Stimulated activated CD4-positive, alpha-beta T cell treated with anti-CD3 and anti-CD28 coated beads, Interleukin-4, amount 100 ng/mL, for 4 hours (primary cell): Measurements from ENCODE around the gene HIP1.
"Not testable (repeated sequence)": the region's sequence is repeated elsewhere in the genome, so short reads cannot be mapped to it uniquely, and the experiment has no call there.

Experiments used
- DNase-seq, 2 experiments: peaks; one replicate each; pipeline ENCODE4 v3.0.0-alpha.2; 2020

Gene HIP1

GRCh38 chr7:75608451-75609122 lies 130.2 kb downstream of the HIP1 start:
- DNase-seq, result no peak

GRCh38 chr7:75604408-75604807 lies 134.3 kb downstream of the HIP1 start:
- DNase-seq, result no peak

- not testable (repeated sequence) for DNase-seq
Observed at GRCh38 chr7:75602831-75603230, 135.9 kb downstream of the HIP1 start.

DNA sequence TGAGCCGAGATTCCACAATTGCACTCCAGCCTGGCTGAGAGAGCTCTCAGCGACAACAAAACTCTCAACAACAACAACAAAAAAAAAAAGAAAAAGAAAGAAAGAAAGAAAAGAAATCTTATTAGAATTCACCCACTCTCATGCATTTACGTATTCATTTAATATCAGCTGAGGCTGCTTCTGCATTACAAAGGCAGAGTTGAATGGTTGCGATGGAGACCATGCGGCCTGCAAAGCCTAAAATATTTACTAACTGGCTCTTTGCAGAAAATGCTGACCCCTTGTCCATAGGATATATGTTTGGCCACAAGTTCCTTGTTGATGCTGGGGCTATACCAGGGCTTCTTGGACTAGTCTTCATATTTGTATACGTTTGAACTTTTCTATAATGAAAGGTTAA lies 137.2 kb downstream of the HIP1 start:
- DNase-seq, result no peak

- not testable (repeated sequence) for DNase-seq
Observed at GRCh38 chr7:75600748-75601147, 138.0 kb downstream of the HIP1 start.

DNA sequence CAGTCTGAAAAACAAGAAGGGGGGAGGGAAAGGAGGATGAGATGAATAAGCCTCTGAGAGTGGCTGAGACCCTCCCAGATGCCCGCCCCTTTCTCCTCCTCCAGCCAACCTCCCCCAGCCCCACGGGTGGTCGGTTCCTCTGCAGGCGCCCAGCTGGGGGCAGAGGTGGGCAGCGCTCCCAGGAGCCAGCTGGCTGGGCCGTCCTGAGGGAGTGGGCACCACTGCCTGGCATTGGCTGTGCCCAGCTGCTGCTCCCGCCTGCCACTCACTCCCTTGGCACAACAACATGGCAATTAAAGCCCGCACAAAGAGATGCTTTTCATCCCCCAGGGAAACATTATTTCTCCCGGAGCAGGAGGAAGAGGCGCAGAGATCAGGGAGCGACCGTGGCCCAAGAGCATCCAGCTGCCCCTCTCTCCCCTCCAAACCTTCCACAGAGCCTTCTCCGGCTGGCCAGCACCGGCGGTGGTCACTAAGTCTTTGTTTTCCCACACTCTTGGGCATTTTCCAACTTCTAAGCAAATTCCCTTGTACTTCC lies 139.4 kb downstream of the HIP1 start:
- no peak for DNase-seq

- DNase-seq, result no peak
Observed at GRCh38 chr7:75596727-75597614, 141.8 kb downstream of the HIP1 start.

DNA sequence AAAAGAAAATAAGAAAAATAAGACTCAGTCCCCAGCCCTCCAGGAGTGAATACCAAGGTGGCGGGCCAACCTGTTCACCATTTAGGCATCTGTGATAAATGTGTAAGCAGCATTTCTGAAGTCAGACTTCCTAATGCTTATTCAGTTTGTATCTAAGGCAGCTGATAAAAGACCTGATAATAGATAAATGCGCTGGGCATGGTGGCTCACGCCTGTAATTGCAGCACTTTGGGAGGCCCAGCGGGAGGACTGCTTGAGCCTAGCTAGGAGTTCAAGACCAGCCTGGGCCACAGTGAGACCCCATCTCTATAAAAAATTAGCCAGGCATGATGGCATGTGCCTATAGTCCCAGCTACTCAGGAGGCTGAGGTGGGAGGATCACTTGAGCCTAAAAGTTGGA lies 143.0 kb downstream of the HIP1 start:
- no peak for DNase-seq

DNA sequence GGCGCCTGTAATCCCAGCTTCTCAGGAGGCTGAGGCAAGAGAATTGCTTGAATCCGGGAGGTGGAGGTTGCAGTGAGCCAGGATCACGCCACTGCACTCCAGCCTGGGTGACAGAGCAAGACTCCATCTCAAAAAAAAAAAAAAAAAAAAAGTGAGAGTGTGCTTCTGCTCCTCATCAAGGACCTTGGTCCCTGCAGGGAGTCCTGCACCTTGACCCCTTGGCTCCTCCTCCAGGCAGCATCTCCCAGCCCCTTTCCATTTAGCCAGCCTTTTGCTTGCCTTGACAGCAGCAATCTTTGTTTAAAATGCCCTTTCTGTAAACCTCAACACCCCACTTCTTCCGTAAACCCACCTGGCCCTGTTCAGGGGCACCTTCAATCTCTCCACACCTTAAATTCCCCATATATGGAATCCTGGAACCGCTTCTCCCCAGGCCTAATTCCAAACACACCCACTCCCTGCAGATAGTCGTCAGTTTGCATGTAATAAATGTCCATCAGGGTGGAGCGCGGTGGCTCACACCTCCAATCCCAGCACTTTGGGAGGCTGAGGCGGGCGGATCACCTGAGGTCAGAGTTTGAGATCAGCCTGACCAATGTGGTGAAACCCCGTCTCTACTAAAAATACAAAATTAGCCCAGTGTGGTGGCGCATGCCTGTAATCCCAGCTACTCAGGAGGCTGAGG lies 145.1 kb downstream of the HIP1 start:
- DNase-seq, result not testable (repeated sequence)

GRCh38 chr7:75591467-75592255 lies 147.1 kb downstream of the HIP1 start:
- DNase-seq, result no peak

GRCh38 chr7:75590373-75591005 lies 148.3 kb downstream of the HIP1 start:
- DNase-seq, result no peak

DNA sequence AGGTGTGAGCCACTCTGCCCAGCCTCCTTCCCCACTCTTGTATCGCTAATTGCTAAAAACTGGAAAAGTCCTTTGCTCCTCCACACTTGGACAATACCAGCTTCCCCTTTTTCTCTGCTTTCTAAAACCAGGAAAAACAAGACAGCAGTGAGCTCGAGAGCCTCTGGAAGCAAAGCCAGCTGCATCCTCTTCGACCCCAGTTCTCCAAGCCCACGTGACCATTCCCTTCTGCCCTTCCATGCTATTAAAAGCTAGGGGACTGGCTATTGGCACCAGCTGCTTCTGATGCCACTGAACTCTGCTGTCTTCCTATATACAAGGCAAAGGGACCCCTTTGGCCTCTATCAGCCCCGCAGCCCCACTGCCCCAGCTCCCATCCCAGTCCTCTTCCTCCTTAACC lies 154.4 kb downstream of the HIP1 start:
- DNase-seq, result no peak

DNA sequence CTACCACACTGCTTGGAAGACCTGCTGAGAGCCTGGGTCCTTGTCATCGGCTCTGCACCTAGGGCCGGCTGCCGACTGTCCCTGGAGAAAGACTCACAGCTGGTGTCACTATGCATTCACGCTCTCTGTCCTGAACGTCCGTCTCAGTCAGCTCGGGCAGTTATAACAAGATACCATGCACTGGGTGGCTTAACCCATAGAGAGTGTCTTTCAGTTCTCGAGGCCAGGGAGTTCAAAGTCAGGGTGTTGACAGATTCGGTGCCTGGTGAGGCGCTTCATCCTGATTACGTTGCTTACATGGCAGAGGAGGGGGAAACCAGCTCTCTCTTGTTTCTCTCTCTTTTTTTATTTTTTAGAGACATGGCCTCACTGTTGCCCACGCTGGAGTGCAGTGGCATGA lies 155.5 kb downstream of the HIP1 start:
- DNase-seq, result no peak

DNA sequence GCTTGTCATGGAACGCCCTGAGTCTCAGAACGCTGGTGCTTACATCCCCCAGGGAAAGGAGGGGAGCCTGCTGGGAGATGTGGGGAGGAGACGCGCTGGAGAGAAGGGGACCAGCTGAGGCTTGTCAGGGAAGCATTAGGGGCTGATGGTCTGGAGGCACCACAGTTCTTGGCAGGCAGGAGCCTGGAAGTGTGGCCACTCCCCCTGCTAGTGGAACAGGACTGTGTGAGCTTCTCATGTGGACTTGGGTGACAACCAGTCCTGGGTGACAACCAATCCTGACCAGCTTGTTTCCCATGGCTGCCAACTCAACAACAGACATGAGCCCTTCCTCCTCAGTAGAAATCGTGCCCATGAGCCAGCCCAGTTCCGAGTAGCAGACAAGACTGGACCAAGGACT lies 158.8 kb downstream of the HIP1 start:
- no peak for DNase-seq

DNA sequence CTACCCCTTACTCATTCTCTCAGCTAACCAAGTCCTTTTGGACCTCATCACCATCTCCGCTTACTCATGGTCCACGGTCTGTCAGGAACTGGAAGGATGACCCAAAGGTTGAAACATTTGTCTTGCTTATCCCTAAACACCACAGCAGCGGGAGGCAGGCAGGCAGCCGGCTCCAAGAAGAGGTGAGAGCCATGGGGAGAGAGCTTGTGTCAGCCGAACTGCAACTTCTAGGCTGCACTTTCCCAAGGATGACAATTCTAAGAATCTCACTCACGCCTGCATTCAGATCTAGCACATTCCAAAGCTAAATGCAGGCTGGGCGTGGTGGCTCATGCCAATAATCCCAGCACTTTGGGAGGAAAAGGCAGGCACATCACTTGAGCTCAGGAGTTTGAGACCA lies 160.7 kb downstream of the HIP1 start:
- no peak for DNase-seq

DNA sequence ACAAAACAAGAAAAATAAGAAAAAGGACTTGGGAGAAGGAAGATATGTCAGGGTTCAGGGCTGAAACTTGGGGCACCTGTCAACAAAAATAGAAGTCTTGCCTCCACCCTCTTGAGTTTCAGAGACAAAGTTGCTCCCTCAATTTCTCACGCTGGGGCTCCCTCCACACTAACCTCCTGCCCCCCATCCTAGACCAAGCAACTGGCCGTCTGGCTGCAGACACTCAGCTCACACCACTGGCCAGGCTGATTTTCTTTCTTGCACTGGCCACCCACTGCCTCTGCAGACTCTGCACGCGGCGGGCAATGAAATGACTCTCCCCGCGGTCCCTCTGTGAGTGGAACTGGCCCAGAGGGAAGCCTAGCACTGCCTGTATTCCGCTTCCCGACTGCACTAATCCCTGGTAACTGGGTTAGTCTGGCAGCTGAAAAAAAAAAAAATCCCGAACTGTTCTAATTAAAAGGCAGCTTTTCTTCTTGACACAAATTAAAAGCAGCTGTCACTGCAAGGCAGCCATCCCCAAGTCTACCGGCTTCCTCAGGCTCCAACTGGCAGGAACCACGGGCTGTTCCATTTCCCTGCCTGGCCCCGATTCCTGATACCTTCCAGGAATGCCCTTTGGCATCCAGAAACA lies 163.1 kb downstream of the HIP1 start:
- no peak for DNase-seq

DNA sequence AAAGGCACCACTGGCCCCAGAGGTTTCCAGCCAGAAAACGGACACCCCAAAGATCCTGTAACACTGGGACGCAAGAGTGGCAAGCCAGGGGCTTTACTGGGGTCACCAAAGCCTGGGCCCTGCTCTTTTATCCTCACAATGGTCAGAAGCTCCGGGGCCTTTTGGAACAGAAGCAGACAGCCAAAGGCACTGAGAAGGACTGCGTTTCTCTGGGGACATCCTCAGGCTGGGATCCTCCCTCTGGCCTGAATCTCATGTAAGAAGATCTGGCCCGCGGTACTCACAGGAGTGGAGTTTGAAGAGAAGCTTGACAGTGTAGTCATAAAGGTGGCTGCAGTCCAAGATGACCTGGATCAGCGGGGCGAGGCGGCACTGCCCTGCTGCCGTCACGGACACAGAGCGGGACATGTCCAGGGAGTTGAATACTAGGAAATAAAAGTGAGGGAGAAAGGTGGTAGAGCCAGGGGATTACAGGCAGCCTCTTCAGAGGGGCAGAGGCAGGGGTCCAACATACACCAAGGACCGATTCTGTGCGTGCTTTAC lies 165.2 kb downstream of the HIP1 start:
- DNase-seq, result no peak

- DNase-seq, result no peak
Observed at GRCh38 chr7:75572814-75573213, 165.9 kb downstream of the HIP1 start.

GRCh38 chr7:75572396-75572795 lies 166.3 kb downstream of the HIP1 start:
- no peak for DNase-seq

- DNase-seq, result no peak
Observed at GRCh38 chr7:75571209-75571608, 167.5 kb downstream of the HIP1 start.

GRCh38 chr7:75569629-75570282 lies 169.0 kb downstream of the HIP1 start:
- DNase-seq, result not testable (repeated sequence)
